GM12892 (cell line): ENCODE data around the gene FKBP6.

Experiments
- POLR2A ChIP-seq: IDR thresholded peaks from 2 replicates; pipeline ENCODE4 v1.6.1; 2011; ENCODE audit warnings: low read depth, low read length, control low read depth
- POLR2AphosphoS5 ChIP-seq: IDR thresholded peaks from 2 replicates; pipeline ENCODE4 v1.6.1; 2011; ENCODE audit warnings: low read depth, low read length, control low read depth
- TAF1 ChIP-seq: IDR thresholded peaks from 2 replicates; pipeline ENCODE4 v1.6.1; 2011; ENCODE audit warnings: low read depth, mild to moderate bottlenecking, control low read depth, low read length, borderline replicate concordance

DNA sequence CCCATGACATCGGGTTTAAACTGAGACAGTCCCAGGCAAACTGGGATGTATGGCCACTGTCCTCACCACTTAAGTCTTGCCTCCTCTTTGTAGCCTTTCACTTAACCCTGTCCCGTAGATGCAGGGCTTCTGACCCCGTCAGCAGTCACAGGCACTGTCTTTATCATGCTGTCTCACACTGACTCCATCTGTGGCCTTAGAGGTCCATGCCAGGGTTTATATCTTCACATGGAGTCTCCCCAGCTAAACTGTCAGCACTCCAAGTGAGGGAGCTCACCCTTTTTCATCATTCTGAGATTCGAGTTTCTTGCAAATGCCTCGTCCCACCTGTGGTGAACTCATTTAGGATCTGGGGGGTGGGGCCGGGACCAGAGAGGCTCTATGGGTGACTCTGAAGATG is 2.8 kb downstream of the FKBP6 start:
- no peak for TF ChIP-seq TAF1
- TF ChIP-seq POLR2AphosphoS5, result no peak
- TF ChIP-seq POLR2A, result no peak
